ENCODE results near the gene RBM33.

The RBM33 gene

GRCh38 chr7:155724327-155725005, 80.0 kb downstream of the RBM33 start:
- no peak for DNase-seq (ENCODE audit: low spot score)

DNA sequence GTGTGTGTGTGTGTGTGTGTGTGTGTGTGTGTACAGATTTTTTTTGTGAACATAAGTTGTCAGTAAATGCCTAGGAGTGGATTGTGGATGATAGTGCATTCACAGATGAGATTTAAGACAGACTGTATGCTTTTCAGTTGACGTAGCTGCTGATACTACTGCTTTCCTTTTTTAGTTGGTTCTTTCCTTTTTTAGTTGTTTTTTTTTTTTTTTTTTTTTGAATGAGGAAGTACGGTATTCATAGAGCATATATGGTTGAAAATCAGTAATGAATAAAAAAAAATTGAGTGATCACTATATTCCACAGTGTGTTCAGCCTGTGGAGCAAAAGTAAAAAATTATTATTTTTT, 80.5 kb downstream of the RBM33 start:
- no peak for DNase-seq (ENCODE audit: low spot score)

- no peak for DNase-seq (ENCODE audit: low spot score)
These were observed 83.2 kb downstream of the RBM33 start for GRCh38 chr7:155727616-155728015.

DNA sequence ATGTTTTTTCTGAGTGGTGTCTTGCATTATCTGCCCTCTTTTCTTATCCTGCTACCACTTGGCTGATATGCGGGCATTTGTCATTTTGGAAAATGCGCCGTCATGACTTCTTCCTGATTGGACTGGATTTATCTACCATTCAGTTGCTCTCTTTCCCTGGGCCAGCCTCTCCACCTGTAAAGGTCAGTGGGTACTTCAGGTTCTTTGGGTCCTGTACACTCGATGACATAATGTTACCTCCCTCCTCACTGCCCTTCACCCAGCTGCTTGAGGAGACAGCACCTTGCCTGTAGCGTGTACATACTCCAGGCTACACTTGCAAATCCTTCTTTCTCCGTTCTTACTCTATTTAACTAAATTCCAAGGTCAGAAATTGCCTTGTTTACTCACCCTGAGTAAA, 83.7 kb downstream of the RBM33 start:
- DNase-seq (ENCODE audit: low spot score) = no peak

GRCh38 chr7:155729847-155730246, 85.4 kb downstream of the RBM33 start:
- DNase-seq (ENCODE audit: low spot score) = no peak

- DNase-seq (ENCODE audit: low spot score) = no peak
These were observed 86.9 kb downstream of the RBM33 start for GRCh38 chr7:155731380-155731779.

DNA sequence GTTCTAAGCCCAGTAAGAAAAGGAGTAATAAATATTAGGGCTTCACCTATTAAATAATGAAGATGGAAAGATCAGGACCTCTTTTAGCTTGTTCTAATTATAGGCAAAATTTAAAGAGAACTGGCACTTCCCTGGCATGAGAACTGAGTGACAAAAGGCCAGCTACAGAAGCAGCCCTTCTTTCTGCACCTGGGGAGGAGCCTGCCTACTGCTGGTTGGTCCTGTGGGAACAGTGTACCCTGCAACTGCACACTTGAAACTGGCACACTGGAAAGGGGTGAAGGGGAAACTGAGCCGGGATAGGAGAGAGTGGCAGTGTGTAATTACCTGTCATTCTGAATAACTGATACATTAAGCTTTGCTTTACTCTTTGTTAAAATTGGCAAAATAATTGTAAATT, 87.4 kb downstream of the RBM33 start:
- no peak for DNase-seq (ENCODE audit: low spot score)

GRCh38 chr7:155732286-155732685, 87.8 kb downstream of the RBM33 start:
- DNase-seq (ENCODE audit: low spot score) = no peak

DNA sequence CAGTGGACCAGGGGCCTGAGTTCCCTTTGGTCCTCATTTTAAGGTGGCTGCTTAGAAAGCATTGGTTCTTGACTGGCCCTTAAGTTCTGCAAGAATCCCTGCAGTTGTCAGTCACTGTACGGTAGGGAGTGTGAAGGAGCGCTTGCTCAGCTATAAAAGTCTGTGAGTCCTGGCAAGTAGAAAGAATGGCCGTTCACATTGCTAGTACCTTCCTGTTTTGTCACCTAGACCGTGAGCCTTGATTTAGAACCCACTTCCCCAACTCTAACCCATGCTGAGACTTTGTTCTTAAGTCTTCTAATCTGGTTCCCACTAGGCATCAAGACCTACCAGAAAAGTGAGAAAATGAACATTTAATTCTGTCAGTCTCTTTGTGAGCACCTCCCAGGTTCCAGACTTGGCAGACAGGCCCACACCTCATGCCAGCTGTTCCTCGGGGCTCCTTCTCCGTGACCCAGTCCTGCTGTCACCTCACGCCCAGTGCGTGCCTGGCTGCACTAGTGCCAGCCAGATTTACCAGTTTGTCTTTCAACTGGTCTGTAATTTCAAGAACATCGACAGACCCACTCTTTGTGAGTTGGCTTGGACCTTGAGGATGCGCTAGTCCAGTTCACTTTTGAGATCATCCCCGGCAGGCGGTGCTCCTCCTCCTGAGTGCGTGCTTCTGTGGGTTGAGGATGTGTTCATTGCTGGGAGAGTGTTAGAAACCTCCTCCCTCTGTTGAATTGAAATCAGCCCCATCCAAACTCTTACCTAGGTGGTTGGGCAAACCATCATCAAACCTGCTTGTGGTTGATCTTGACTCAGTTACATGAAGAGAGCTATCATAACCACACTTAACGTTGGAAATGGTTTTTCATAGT, 89.4 kb downstream of the RBM33 start:
- DNase-seq (ENCODE audit: low spot score) = no peak

DNA sequence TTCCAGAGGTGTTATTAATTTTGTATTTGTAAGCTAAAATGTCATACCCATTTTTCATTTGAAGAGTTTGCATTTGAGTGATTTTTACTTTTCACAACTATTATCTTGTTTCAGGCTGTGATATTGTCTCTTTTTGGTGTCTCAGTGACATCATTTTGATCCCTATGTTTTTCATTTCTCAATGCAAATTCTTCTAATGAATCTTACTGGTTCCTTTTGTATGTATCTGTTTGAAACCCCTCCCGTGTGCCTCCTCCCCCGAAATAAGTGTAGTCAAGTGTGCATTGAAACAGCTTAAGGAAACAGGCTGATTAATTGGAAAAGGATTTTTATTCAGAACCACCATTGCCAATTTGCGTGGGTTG, 90.0 kb downstream of the RBM33 start:
- DNase-seq (ENCODE audit: low spot score) = no peak

- no peak for DNase-seq (ENCODE audit: low spot score)
These were observed 91.1 kb downstream of the RBM33 start for GRCh38 chr7:155735442-155736115.

DNA sequence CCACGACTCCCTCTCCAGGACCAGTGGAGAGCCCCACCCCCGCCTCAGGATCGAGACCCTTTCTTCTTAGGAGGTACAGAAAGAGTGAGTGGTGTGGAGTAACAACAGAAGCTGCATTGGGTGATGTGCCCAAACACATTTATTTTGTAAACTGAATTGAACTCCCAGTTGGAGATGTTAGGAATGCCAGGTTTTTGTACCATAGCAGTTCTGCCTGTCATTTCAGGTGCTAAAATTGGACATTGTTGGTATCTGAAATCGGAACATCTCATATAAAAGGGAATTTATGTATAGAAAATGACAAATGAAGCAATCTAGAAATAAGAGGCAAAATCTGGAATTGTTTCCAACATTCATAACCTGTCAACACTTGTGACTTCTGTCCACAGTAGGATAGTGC, 93.1 kb downstream of the RBM33 start:
- DNase-seq (ENCODE audit: low spot score) = no peak

DNA sequence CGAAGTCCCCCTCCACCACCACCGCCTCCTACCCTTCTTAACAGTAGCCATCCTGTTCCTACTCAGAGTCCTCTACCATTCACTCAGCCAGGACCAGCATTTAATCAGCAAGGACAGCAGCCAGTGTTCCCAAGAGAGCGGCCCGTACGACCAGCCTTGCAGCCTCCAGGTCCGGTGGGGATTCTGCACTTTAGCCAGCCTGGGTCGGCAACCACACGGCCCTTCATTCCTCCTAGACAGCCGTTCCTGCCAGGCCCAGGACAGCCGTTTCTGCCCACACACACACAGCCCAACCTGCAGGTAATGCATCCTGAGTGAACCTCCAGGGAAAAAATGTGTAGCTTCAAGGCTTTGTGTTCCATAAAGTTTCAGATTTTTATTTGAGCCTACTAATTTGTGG, 93.6 kb downstream of the RBM33 start:
- DNase-seq (ENCODE audit: low spot score) = no peak

GRCh38 chr7:155738652-155739537, 94.4 kb downstream of the RBM33 start:
- DNase-seq (ENCODE audit: low spot score) = peak; percentile 57

DNA sequence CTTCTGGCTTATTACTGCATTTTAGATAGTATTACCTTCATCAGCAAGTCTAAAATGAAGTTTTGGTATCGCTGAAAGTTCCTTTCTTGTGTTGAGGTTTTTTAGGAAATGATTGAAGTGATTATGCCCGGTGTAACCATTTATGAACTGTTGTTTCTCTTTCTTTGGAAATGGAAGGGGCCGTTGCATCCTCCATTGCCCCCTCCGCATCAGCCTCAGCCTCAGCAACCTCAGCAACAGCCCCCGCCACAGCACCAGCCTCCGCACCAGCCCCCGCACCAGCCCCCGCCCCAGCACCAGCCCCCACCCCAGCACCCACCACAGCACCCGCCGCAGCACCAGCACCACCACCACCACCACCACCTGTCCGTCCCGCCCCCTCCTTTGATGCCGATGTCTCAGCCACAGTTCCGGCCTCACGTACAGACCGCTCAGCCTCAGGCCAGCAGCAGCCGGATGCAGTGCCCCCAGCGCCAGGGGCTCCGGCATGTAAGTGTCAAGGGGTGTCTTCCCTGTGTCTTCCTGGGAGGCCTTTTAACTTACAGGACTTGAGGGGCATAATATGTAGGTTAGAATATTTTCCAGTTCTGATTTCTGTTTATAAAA, 95.2 kb downstream of the RBM33 start:
- DNase-seq (ENCODE audit: low spot score) = no peak

- DNase-seq (ENCODE audit: low spot score) = no peak
These were observed 96.6 kb downstream of the RBM33 start for GRCh38 chr7:155741082-155741481.

DNA sequence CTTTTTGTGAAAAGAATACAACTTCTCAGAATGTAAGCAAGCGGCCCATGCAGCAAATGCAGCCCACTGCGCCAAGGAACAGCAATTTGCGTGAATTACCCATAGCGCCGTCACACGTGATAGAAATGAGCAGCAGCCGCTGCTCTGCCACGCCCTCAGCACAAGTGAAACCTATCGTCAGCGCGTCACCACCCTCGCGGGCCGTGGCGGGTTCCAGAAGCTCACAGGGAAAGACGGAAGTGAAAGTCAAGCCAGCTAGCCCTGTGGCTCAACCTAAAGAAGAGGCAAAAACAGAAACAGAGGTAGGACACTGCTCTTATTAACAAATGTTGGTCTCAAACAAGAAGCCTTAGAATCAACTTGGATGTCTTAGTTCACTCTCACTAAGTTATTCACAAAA, 97.3 kb downstream of the RBM33 start:
- DNase-seq (ENCODE audit: low spot score) = no peak

DNA sequence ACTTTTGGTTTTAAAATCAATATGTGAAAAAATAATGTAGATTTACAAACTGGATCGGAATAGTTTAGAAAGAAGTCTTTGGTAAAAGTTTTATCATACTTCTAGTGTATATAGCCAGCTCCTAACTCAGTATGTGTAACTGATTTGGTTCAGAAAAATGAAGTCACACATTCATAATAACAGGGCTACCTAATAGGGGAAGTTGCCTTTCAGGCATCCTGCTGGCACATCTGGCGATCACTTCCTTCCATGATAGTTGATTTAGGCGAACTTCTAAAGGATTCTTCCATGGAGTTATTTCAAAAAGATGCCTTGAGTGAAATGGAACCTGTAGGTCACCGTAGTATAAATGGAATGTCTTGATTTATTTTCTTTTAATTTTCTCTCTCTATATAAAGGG, 98.7 kb downstream of the RBM33 start:
- DNase-seq (ENCODE audit: low spot score) = no peak

DNA sequence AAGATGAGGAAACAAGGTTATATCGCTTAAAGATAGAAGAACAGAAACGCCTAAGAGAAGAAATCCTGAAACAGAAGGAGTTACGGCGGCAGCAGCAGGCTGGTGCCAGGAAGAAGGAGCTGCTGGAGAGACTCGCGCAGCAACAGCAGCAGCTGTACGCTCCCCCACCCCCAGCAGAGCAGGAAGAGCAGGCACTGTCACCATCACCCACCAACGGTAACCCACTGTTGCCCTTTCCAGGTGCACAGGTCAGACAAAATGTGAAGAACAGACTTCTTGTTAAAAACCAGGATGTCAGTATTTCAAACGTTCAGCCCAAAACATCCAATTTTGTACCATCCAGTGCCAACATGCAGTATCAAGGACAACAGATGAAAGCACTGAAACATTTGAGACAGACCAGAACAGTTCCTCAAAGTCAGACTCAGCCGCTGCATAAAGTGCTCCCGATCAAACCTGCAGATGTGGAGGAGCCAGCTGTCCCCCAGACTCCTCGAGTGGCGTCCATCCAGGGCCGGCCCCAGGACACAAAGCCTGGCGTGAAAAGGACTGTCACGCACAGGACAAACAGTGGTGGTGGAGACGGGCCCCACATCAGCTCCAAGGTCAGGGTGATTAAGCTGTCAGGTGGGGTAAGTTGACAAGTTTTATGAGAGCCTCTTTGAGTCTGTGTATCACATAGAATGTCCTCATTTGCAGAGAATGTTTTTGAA, 100.7 kb downstream of the RBM33 start:
- DNase-seq (ENCODE audit: low spot score) = no peak

- DNase-seq (ENCODE audit: low spot score) = no peak
These were observed 101.3 kb downstream of the RBM33 start for GRCh38 chr7:155745737-155746136.

DNA sequence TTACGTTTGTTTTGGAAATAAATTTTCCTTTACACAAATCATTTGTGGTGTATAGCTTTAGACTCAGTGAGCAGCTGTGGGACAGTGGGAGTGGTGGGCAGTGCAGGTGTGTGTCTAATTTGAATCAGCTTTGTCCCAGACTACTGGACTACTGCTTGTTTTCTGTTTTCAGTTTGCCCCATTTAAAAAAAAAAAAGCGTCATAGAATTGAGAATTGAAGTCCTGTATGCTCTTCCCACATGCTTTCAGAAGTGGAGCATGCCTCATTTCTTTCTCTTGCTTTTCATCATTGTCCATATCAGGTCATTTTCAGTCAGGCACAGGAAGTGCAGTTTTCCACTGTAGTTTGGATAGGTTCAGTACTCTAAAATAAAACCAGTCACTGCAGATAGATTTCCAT, 101.7 kb downstream of the RBM33 start:
- no peak for DNase-seq (ENCODE audit: low spot score)
